Natural killer cell (primary cell): ENCODE measurements around the gene SDF2L1. TPM values are rescaled to one million over a fixed set of nuclear protein-coding genes. Genes with fewer than 3 reads are reported as not detected.
A peak's percentile ranks its signal among the peaks of the same experiment; 100 is the strongest.

ENCODE experiments used
- ATAC-seq, 3 donors: fragments of 150-1000 bp in 2 of 3; fragments of 200-7000 bp in 1 of 3; cut with Tn5 transposase; 1 replicate in 1 of 3; 2 replicates in 2 of 3; pipeline ENCODE4 v1.10.0; 2021; ENCODE audit warnings: mild to moderate bottlenecking in 2 of 3, moderate library complexity in 2 of 3
- DNase-seq, 2 donors: peaks; one replicate each; pipeline versions ENCODE4 v3.0.0 to v3.0.0-alpha.2; 2013 to 2021; ENCODE audit warnings: mixed read lengths in 1 of 2
- H3K27ac ChIP-seq: one replicate; pipeline ENCODE4 v1.5.1; 2013; ENCODE audit warnings: mild to moderate bottlenecking, low read length
- H3K27me3 ChIP-seq: one replicate; pipeline ENCODE4 v1.6.1; 2013; ENCODE audit warnings: low read length; ENCODE audit not compliant: control insufficient read depth, insufficient read depth
- H3K36me3 ChIP-seq: one replicate; pipeline ENCODE4 v1.6.1; 2013; ENCODE audit warnings: low read length; ENCODE audit not compliant: control insufficient read depth, insufficient read depth
- H3K4me1 ChIP-seq: one replicate; pipeline ENCODE4 v1.6.1; 2013; ENCODE audit warnings: low read length; ENCODE audit not compliant: control insufficient read depth, insufficient read depth
- H3K4me3 ChIP-seq: one replicate; pipeline ENCODE4 v1.5.1; 2013; ENCODE audit warnings: low read length
- H3K9me3 ChIP-seq: one replicate; pipeline ENCODE4 v1.6.1; 2013; ENCODE audit warnings: low read length; ENCODE audit not compliant: control insufficient read depth, insufficient read depth
- H3K27ac Mint-ChIP-seq, 2 donors: one replicate each; pipeline ENCODE4 v1.8.0; 2022; ENCODE audit warnings: mild to moderate bottlenecking in 2 of 2, mixed read lengths in 2 of 2, moderate library complexity in 1 of 2
- H3K27me3 Mint-ChIP-seq, 2 donors: one replicate each; pipeline ENCODE4 v1.8.0; 2022; ENCODE audit warnings: low read depth in 2 of 2, mixed read lengths in 2 of 2
- H3K36me3 Mint-ChIP-seq: one replicate; pipeline ENCODE4 v1.8.0; 2022; ENCODE audit warnings: mixed read lengths
- H3K4me1 Mint-ChIP-seq, 2 donors: one replicate each; pipeline ENCODE4 v1.8.0; 2022; ENCODE audit warnings: mixed read lengths in 2 of 2
- H3K4me3 Mint-ChIP-seq: one replicate; pipeline ENCODE4 v1.8.0; 2022; ENCODE audit warnings: mild to moderate bottlenecking, moderate library complexity, mixed read lengths
- H3K9me3 Mint-ChIP-seq, 2 donors: one replicate each; pipeline ENCODE4 v1.8.0; 2022; ENCODE audit warnings: mixed read lengths in 2 of 2
- WGBS: methylation state at CpG from one replicate; pipeline ENCODE4 v1.1.7; 2013; ENCODE audit warnings: missing lambda C conversion rate; ENCODE audit not compliant: insufficient coverage; 5-methylcytosine and 5-hydroxymethylcytosine counted together
- intact Hi-C: fragments of 100-400 bp; cut with micrococcal nuclease; formaldehyde crosslinking; loops from one replicate; pipeline ENCODE4 v1.14.2; 2022
- total RNA-seq, 4 donors: library from RNA; stranded (reverse); fragments of 120-200 nt in 1 of 4; gene quantifications; one replicate each; pipeline versions ENCODE4 v1.2.3 to v1.2.4, GENCODE V29; 2013 to 2022
- TF ChIP-seq, protein P1 (sequence below): fragments of 200-600 bp; IDR thresholded peaks from one replicate; pipeline ENCODE4 v1.8.0; 2022; ENCODE audit warnings: antibody characterized with exemption

SDF2L1 gene
- total RNA-seq, 3 donors from 2014 or later (not counting 1 experiment from before 2014, with no cell fraction given): 38.3 to 55.8 (median 40.3) TPM

DNA sequence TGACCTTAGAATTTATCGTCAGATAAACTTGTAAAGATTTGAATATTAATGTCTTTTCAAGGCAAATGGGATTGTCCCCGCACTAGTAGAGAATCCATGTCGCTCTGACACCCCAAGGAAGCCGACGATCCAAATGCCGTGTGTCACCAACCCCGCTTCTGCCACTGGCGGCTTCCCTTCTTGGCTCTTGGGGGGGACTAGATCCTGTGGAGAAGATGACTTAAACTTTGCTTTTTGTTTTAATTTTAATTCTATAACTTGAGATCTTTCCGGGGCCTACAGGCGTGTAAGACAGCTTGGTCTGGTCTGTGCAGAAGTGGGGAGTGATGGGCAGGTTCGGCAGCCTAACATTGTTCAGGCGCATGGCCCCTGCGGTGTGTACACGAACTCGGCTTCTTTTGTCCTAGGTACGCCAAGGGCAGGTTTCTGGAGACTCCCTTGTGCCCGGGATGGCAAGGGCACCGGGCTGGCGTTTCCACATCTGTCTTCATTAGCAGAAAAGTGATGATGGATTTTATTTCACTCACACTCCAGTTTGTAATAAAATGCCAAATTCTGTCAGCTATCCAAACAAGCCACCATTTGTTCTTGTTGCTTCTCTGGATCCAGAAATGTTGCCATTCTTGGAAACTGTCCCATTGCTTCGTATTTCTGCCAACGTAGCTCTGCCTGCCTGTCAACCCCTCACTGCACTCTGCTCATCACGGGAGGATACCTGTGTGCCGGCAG lies 19.0 kb upstream of the SDF2L1 start:
- H3K27me3 ChIP-seq: no peaks in the 10 kb centered on the region
- peak overlapping the region; percentile 49 to 50 for H3K27ac Mint-ChIP-seq
- no peak for ATAC-seq
- peaks cover 30% of the 10 kb centered on the region for H3K4me1 ChIP-seq
- H3K4me1 Mint-ChIP-seq: peaks cover 28 to 63% of the 10 kb centered on the region in 2 donors
- H3K36me3 ChIP-seq: peaks cover 39% of the 10 kb centered on the region
- no peaks in the 10 kb centered on the region for H3K27me3 Mint-ChIP-seq
- H3K4me3 ChIP-seq: no peak overlapping the region
- no peak for DNase-seq
- no peaks in the 10 kb centered on the region for H3K9me3 Mint-ChIP-seq
- H3K9me3 ChIP-seq: no peaks in the 10 kb centered on the region
- no peak overlapping the region for H3K27ac ChIP-seq
- TF ChIP-seq, protein P1, sequence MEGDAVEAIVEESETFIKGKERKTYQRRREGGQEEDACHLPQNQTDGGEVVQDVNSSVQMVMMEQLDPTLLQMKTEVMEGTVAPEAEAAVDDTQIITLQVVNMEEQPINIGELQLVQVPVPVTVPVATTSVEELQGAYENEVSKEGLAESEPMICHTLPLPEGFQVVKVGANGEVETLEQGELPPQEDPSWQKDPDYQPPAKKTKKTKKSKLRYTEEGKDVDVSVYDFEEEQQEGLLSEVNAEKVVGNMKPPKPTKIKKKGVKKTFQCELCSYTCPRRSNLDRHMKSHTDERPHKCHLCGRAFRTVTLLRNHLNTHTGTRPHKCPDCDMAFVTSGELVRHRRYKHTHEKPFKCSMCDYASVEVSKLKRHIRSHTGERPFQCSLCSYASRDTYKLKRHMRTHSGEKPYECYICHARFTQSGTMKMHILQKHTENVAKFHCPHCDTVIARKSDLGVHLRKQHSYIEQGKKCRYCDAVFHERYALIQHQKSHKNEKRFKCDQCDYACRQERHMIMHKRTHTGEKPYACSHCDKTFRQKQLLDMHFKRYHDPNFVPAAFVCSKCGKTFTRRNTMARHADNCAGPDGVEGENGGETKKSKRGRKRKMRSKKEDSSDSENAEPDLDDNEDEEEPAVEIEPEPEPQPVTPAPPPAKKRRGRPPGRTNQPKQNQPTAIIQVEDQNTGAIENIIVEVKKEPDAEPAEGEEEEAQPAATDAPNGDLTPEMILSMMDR: no peak
- WGBS: 94% methylated on average over 23 of the region's 23 CpGs
- H3K4me3 Mint-ChIP-seq: no peak overlapping the region
- intact Hi-C loops: no loop called here
- H3K36me3 Mint-ChIP-seq: no peaks in the 10 kb centered on the region

DNA sequence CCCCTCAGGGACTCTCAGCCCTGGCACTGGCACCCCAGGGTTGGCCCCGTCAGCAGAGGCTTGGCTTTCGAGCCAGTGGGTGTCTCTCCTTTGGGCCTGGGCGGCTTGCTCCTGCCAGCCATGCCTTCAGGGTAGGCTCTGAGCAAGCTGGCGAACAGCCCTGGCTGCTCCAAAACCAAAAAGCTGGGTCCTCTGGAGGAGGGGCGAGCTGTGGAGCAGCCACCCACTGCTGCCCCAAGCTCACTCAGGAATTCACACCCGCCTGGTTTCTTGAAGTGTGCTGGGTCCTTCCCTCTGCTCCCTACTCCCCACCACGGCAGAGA lies 18.5 kb upstream of the SDF2L1 start:
- H3K9me3 Mint-ChIP-seq: no peaks in the 10 kb centered on the region
- H3K36me3 Mint-ChIP-seq: no peaks in the 10 kb centered on the region
- no peak for DNase-seq
- Histone ChIP-seq H3K27ac (no peak overlapping the region), H3K4me1 (peaks cover 34% of the 10 kb centered on the region), H3K27me3 (no peaks in the 10 kb centered on the region), H3K9me3 (no peaks in the 10 kb centered on the region), H3K4me3 (no peak overlapping the region), H3K36me3 (peaks cover 42% of the 10 kb centered on the region)
- 95% methylated on average over 7 of the region's 7 CpGs for WGBS
- TF ChIP-seq, protein P1: no peak
- ATAC-seq: no peak
- H3K4me1 Mint-ChIP-seq: peaks cover 32 to 67% of the 10 kb centered on the region in 2 donors
- no peaks in the 10 kb centered on the region for H3K27me3 Mint-ChIP-seq
- peak overlapping the region; percentile 50 to 58 for H3K27ac Mint-ChIP-seq
- intact Hi-C loops: no loop called here
- H3K4me3 Mint-ChIP-seq: no peak overlapping the region

DNA sequence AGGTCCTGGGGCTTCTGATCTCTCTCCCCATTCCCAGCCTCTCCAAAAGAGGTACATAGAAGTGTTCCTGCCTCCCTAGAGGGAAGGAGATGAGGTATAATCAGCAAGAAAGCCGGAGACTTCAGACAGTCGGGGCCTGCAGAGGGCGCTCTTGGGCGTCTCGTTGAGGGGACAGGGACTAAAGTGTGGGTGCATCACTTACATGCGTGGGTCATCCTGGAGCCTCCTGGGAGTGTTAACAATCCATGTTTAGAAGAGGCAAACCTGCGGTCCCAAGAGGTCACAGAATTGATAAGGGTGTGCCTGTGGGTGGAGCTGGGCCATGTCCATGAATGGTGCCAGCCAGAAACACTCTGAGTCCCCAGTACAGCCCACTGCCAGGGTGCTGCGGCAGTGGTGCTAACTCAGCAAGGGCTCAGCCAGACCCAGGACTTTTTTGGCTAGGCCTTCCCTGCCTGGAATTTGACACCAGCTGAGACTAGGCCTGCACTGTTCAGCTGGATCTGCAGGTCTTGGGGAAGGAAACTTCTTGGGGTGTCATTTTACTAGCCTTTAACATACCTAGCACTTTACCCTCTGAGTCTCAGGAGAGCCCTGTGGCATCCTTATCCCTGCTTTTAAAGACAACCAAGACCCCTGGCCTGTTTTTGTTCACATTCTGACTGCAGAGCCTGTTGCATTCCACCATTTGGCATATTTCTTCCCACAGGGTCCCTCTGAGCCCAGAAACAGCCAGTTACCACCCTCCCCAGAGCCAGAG lies 17.8 kb upstream of the SDF2L1 start:
- no peaks in the 10 kb centered on the region for H3K36me3 Mint-ChIP-seq
- H3K4me3 ChIP-seq: no peak overlapping the region
- H3K27me3 ChIP-seq: no peaks in the 10 kb centered on the region
- ATAC-seq: peak in 2 of 3 donors; percentile 32 to 44
- no peaks in the 10 kb centered on the region for H3K9me3 Mint-ChIP-seq
- 88% methylated on average over 8 of the region's 8 CpGs for WGBS
- H3K27ac ChIP-seq: no peak overlapping the region
- DNase-seq: peak in 1 of 2 donors; percentile 61
- peaks cover 34% of the 10 kb centered on the region for H3K4me1 ChIP-seq
- intact Hi-C loops: no loop called here
- H3K9me3 ChIP-seq: no peaks in the 10 kb centered on the region
- peaks cover 42% of the 10 kb centered on the region for H3K36me3 ChIP-seq
- H3K27me3 Mint-ChIP-seq: no peaks in the 10 kb centered on the region
- TF ChIP-seq, protein P1: peak; percentile 38
- no peak overlapping the region for H3K4me3 Mint-ChIP-seq
- H3K27ac Mint-ChIP-seq: peak overlapping the region; percentile 58 to 83
- peaks cover 36 to 69% of the 10 kb centered on the region in 2 donors for H3K4me1 Mint-ChIP-seq
